Neural crest cell (in vitro differentiated cells): Measurements from ENCODE around the gene CXCR6. TPM values are rescaled to one million over a fixed set of nuclear protein-coding genes. Genes with fewer than 3 reads are reported as not detected.

ENCODE experiments used
- DNase-seq: peaks from one replicate; pipeline ENCODE4 v3.0.0; 2021; ENCODE audit warnings: low read depth, mixed read lengths, low spot score
- H3K27ac Mint-ChIP-seq: one replicate; pipeline ENCODE4 v1.8.0; 2021; ENCODE audit warnings: mild to moderate bottlenecking, mixed read lengths; ENCODE audit not compliant: unreplicated experiment
- H3K27me3 Mint-ChIP-seq: 2 replicates; pipeline ENCODE4 v1.8.0; 2021; ENCODE audit warnings: low read depth, mild to moderate bottlenecking, mixed read lengths
- H3K36me3 Mint-ChIP-seq: 2 replicates; pipeline ENCODE4 v1.8.0; 2021; ENCODE audit warnings: low read depth, mild to moderate bottlenecking, mixed read lengths
- H3K4me1 Mint-ChIP-seq: 2 replicates; pipeline ENCODE4 v1.8.0; 2021; ENCODE audit warnings: mixed read lengths
- H3K4me3 Mint-ChIP-seq: one replicate; pipeline ENCODE4 v1.8.0; 2021; ENCODE audit warnings: mild to moderate bottlenecking, mixed read lengths
- H3K9me3 Mint-ChIP-seq: 2 replicates; pipeline ENCODE4 v1.8.0; 2021; ENCODE audit warnings: mixed read lengths
- total RNA-seq: library from RNA; stranded (reverse); gene quantifications from 2 replicates; pipeline ENCODE4 v1.2.1, GENCODE V29; 2021
- TF ChIP-seq, protein P1 (sequence below): fragments of 200-600 bp; sonication (generic); conservative IDR thresholded peaks from 2 replicates; pipeline ENCODE4 v1.5.0; 2021; ENCODE audit warnings: antibody characterized with exemption, mild to moderate bottlenecking

The CXCR6 gene
- total RNA-seq, 1 donor from 2014 or later, result not detected

DNA sequence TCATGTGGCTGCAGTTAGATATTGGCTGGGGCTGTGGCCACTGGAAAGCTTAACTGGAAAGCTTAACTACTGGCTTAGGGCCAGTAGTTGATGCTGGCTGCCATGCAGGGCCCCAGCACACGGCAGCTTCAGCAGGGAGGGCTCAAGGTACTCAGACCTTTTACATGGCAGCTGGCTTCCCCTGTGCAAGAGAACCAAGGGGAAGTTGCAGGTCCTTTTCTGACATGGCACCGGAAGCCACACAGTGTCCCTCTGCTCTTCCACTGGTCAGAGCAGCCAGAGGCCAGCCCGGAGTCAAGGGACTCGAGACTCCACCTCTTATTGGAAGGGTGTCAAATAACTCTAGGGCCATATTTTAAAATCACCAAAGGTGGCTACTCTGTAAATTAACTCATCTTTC is 32.4 kb upstream of the CXCR6 start:
- Mint-ChIP-seq H3K27ac (no peak overlapping the region), H3K4me3 (no peak overlapping the region), H3K27me3 (no peaks in the 10 kb centered on the region), H3K4me1 (peaks cover 9% of the 10 kb centered on the region), H3K36me3 (peaks cover 5% of the 10 kb centered on the region), H3K9me3 (peaks cover 2% of the 10 kb centered on the region)
- TF ChIP-seq, protein P1, sequence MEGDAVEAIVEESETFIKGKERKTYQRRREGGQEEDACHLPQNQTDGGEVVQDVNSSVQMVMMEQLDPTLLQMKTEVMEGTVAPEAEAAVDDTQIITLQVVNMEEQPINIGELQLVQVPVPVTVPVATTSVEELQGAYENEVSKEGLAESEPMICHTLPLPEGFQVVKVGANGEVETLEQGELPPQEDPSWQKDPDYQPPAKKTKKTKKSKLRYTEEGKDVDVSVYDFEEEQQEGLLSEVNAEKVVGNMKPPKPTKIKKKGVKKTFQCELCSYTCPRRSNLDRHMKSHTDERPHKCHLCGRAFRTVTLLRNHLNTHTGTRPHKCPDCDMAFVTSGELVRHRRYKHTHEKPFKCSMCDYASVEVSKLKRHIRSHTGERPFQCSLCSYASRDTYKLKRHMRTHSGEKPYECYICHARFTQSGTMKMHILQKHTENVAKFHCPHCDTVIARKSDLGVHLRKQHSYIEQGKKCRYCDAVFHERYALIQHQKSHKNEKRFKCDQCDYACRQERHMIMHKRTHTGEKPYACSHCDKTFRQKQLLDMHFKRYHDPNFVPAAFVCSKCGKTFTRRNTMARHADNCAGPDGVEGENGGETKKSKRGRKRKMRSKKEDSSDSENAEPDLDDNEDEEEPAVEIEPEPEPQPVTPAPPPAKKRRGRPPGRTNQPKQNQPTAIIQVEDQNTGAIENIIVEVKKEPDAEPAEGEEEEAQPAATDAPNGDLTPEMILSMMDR, result no peak
- no peak for DNase-seq

DNA sequence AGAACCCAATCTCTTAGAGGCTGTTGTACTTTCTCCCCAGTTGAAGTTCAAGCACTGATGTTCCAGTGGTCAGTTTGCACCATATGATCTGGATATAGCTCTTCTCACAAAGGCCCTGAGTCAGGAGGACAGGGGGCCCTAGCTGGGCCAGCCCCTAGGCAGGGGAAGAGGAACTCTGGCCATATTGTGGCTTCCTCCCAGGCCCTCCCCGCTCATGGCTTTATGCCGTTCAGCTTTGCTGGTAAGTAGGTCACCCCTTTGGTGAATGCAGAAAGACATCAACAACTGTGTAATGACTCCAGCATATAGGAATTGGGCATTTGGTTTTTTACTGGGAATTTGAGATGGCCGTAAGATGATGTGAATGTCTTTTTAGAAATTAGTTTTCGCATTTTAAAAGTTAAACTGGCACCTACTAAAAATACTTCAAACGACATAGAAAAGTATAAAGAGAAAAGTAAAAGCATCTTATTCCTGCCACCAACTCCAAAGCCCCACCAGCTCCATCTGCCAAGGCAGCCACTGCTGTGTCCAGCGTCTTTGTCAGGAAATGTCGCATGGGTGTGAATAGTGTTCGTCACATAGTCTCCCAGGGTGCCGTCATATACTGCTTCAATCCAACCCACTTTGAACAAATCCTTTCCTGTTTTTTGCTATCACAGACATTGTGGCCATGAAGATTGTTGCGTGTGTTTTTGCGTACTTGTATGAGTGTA is 31.6 kb upstream of the CXCR6 start:
- TF ChIP-seq, protein P1, result no peak
- H3K4me1 Mint-ChIP-seq, result peaks cover 13% of the 10 kb centered on the region
- no peak for DNase-seq
- no peak overlapping the region for H3K27ac Mint-ChIP-seq
- H3K9me3 Mint-ChIP-seq, result peaks cover 2% of the 10 kb centered on the region
- no peak overlapping the region for H3K4me3 Mint-ChIP-seq
- peaks cover 4% of the 10 kb centered on the region for H3K36me3 Mint-ChIP-seq
- H3K27me3 Mint-ChIP-seq, result no peaks in the 10 kb centered on the region

GRCh38 chr3:45912435-45912834 is 30.8 kb upstream of the CXCR6 start:
- Mint-ChIP-seq H3K9me3 (no peaks in the 10 kb centered on the region), H3K4me1 (peaks cover 13% of the 10 kb centered on the region), H3K27ac (no peak overlapping the region), H3K27me3 (no peaks in the 10 kb centered on the region), H3K36me3 (peaks cover 5% of the 10 kb centered on the region), H3K4me3 (no peak overlapping the region)
- no peak for DNase-seq
- TF ChIP-seq, protein P1, result no peak

DNA sequence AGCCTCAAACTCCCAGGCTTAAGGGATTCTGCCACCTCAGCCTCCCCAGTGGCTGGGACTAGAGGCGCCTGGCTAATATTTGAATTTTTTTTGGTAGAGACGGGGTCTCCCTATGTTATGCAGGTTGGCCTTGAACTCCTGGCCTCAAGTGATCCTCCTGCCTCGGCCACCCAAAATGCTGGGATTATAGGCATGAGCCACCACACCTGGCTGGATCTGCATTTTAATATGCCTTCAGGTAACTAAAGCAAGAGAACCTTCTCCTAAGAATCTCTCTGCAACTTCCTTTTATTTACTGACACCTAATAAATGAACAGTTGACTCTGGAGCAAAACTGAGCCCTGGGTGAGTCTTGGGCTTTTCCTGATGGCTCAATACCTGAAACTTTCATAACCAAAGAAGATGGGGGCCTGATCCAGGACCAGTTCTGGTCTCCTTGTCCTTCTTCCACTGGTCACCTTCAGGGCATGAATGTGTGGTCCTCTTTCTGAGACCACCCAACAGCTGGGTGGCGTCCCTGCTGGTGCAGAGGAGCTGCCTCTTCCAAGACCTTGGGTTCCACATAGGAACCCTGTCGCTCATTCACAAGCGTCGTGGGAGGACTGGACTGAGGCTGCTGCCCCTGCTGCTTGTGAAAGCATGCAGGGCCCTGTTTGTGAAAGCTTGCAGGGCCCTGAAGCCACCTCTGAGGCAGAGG is 28.8 kb upstream of the CXCR6 start:
- Mint-ChIP-seq H3K27ac (no peak overlapping the region), H3K4me3 (no peak overlapping the region), H3K27me3 (no peaks in the 10 kb centered on the region), H3K4me1 (peaks cover 13% of the 10 kb centered on the region), H3K9me3 (no peaks in the 10 kb centered on the region), H3K36me3 (peaks cover 5% of the 10 kb centered on the region)
- DNase-seq, result no peak
- TF ChIP-seq, protein P1, result no peak

- DNase-seq, result no peak
- H3K27ac Mint-ChIP-seq, result no peak overlapping the region
- TF ChIP-seq, protein P1, result no peak
- H3K4me3 Mint-ChIP-seq, result no peak overlapping the region
- peaks cover 5% of the 10 kb centered on the region for H3K36me3 Mint-ChIP-seq
- no peaks in the 10 kb centered on the region for H3K27me3 Mint-ChIP-seq
- H3K4me1 Mint-ChIP-seq, result peaks cover 13% of the 10 kb centered on the region
- H3K9me3 Mint-ChIP-seq, result no peaks in the 10 kb centered on the region
These were observed 28.2 kb upstream of the CXCR6 start for GRCh38 chr3:45915059-45915439.
